OCI-LY1 (cell line): ENCODE results near the gene CARD11.

Experiments
- H2AFZ ChIP-seq: fragments of 200-600 bp; sonication (generic), shearing (Covaris generic); 2 replicates; pipeline ENCODE4 v1.6.0; 2014; ENCODE audit warnings: antibody characterized with exemption, mild to moderate bottlenecking, low read length
- H3F3A ChIP-seq: fragments of 200-600 bp; sonication (generic), shearing (Covaris generic); 2 replicates; pipeline ENCODE4 v1.6.0; 2014; ENCODE audit warnings: mild to moderate bottlenecking, antibody characterized with exemption, low read length, moderate library complexity; ENCODE audit not compliant: insufficient read depth
- H3K27ac ChIP-seq: fragments of 200-600 bp; sonication (generic); 2 replicates; pipeline ENCODE4 v1.5.1; 2014; ENCODE audit warnings: low read length, mixed run types, mild to moderate bottlenecking, low read depth; ENCODE audit not compliant: poor library complexity, severe bottlenecking
- H3K27me3 ChIP-seq: fragments of 200-600 bp; sonication (generic); 2 replicates; pipeline ENCODE4 v1.6.0; 2014; ENCODE audit warnings: antibody characterized with exemption, mild to moderate bottlenecking, low read length, moderate library complexity; ENCODE audit not compliant: insufficient read depth
- H3K36me3 ChIP-seq: fragments of 200-600 bp; sonication (generic); 2 replicates; pipeline ENCODE4 v1.6.1; 2014; ENCODE audit warnings: mild to moderate bottlenecking, antibody characterized with exemption, low read length, moderate library complexity, mixed read lengths; ENCODE audit not compliant: insufficient read depth
- H3K4me1 ChIP-seq: fragments of 200-600 bp; sonication (generic); 2 replicates; pipeline ENCODE4 v1.5.1; 2014; ENCODE audit warnings: mild to moderate bottlenecking, low read length, moderate library complexity; ENCODE audit not compliant: insufficient read depth, severe bottlenecking
- H3K4me2 ChIP-seq: fragments of 200-600 bp; sonication (generic), shearing (Covaris generic); 2 replicates; pipeline ENCODE4 v1.6.1; 2014; ENCODE audit warnings: low read length
- H3K4me3 ChIP-seq: fragments of 200-600 bp; sonication (generic); 2 replicates; pipeline ENCODE4 v1.5.1; 2014; ENCODE audit warnings: low read length, low read depth, mild to moderate bottlenecking, mixed read lengths; ENCODE audit not compliant: poor library complexity, severe bottlenecking
- H3K79me2 ChIP-seq: fragments of 200-600 bp; shearing (Covaris generic); 2 replicates; pipeline ENCODE4 v1.6.1; 2016; ENCODE audit warnings: mixed run types, low read length, mixed read lengths; ENCODE audit not compliant: insufficient read depth
- H3K9ac ChIP-seq: fragments of 200-600 bp; sonication (generic), shearing (Covaris generic); 2 replicates; pipeline ENCODE4 v1.6.1; 2014; ENCODE audit warnings: mild to moderate bottlenecking, low read length, mixed read lengths
- H3K9me2 ChIP-seq: fragments of 200-600 bp; sonication (generic), shearing (Covaris generic); 2 replicates; pipeline ENCODE4 v1.6.1; 2014; ENCODE audit warnings: low read depth, mild to moderate bottlenecking, low read length, mixed read lengths
- H3K9me3 ChIP-seq: fragments of 200-600 bp; shearing (Covaris generic); 2 replicates; pipeline ENCODE4 v1.6.1; 2014; ENCODE audit warnings: low read length, mixed read lengths
- H4K20me1 ChIP-seq: fragments of 200-600 bp; sonication (generic), shearing (Covaris generic); 2 replicates; pipeline ENCODE4 v1.6.0; 2016; ENCODE audit warnings: mild to moderate bottlenecking, low read length; ENCODE audit not compliant: insufficient read depth
- EZH2 ChIP-seq: fragments of 200-600 bp; sonication (generic), shearing (Covaris generic); IDR thresholded peaks from 2 replicates; pipeline ENCODE4 v1.8.0; 2017; ENCODE audit warnings: borderline replicate concordance, mixed run types, mild to moderate bottlenecking, antibody characterized with exemption, low read length, moderate library complexity, mixed read lengths
- TF ChIP-seq, protein P1 (sequence below): fragments of 200-600 bp; sonication (generic), shearing (Covaris generic); IDR thresholded peaks from 2 replicates; pipeline ENCODE4 v1.5.1; 2017; ENCODE audit warnings: mild to moderate bottlenecking, antibody characterized with exemption, low read length, moderate library complexity, mixed read lengths

Gene CARD11

DNA sequence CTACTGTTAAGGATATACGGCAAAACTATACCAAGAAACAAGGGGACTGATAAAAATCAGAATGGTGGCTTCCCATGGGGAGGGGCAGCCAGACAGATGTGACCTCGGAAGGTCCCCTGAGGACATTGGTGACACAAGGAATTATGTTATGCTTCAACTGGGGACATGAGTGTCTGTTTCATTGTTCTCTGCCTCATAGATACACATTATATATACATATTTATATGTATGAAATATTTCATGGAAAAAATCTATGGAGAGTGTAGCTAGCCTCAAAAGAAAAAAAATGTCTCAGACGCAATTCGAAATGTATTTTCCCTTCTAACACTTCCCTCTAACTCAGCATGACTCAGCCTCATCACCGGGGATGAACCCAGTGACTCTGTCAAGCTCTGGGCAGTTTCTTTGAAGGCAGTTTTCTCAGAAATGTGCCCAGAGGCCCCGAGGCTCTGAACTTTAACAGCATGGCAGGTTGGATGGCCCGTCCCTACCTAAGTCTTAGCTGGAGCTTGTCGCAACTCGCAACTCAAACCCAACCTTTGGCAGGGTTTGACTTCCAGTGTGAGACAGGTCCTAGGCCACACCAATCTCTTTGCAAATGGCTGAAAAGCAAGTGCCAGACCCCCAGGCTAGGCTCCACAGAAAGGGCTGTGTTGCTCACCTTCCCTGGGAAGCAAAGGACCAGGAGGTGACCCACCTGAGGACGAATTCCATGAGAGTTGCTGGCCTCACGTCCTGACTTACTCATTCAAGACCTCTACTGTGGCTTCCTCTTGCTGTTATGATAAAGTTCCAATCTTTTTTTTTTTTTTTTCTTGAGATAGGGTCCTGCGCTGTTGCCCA is 86.9 kb downstream of the CARD11 start:
- Histone ChIP-seq H3K4me1 (peaks cover 7% of the 10 kb centered on the region), H3K27me3 (no peaks in the 10 kb centered on the region), H3K4me3 (no peak overlapping the region), H3K79me2 (no peaks in the 10 kb centered on the region), H3K36me3 (peaks cover 42% of the 10 kb centered on the region), H3K9me2 (no peaks in the 10 kb centered on the region), H2AFZ (no peak overlapping the region), H3F3A (no peaks in the 10 kb centered on the region), H3K4me2 (no peak overlapping the region), H3K27ac (no peak overlapping the region), H3K9ac (no peak overlapping the region), H4K20me1 (no peaks in the 10 kb centered on the region), H3K9me3 (no peaks in the 10 kb centered on the region)
- TF ChIP-seq, protein P1, sequence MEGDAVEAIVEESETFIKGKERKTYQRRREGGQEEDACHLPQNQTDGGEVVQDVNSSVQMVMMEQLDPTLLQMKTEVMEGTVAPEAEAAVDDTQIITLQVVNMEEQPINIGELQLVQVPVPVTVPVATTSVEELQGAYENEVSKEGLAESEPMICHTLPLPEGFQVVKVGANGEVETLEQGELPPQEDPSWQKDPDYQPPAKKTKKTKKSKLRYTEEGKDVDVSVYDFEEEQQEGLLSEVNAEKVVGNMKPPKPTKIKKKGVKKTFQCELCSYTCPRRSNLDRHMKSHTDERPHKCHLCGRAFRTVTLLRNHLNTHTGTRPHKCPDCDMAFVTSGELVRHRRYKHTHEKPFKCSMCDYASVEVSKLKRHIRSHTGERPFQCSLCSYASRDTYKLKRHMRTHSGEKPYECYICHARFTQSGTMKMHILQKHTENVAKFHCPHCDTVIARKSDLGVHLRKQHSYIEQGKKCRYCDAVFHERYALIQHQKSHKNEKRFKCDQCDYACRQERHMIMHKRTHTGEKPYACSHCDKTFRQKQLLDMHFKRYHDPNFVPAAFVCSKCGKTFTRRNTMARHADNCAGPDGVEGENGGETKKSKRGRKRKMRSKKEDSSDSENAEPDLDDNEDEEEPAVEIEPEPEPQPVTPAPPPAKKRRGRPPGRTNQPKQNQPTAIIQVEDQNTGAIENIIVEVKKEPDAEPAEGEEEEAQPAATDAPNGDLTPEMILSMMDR = no peak
- no peak for TF ChIP-seq EZH2

DNA sequence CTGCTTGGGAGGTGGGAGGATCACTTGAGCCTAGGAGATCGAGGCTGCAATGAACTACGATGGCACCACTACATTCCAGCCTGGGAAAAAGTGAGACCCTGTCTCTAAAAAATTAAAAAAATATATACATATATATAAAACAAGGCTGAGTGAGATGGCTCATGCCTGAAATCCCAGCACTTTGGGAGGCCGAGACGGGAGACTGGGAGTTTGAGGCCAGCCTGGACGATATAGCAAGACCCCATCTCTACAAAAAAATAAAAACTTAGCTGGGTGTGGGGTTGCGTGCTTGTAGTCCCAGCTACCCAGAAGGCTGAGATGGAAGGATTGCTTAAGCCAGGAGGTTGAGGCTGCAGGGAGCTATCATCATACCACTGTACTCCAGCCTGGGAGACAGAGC is 87.6 kb downstream of the CARD11 start:
- Histone ChIP-seq H3K79me2 (no peaks in the 10 kb centered on the region), H3K4me1 (peaks cover 7% of the 10 kb centered on the region), H3K27ac (no peak overlapping the region), H4K20me1 (no peaks in the 10 kb centered on the region), H3K36me3 (peaks cover 42% of the 10 kb centered on the region), H3K9me2 (no peaks in the 10 kb centered on the region), H3K9me3 (peaks cover 1% of the 10 kb centered on the region), H2AFZ (no peak overlapping the region), H3K27me3 (no peaks in the 10 kb centered on the region), H3K9ac (no peak overlapping the region), H3K4me3 (no peak overlapping the region), H3K4me2 (no peak overlapping the region), H3F3A (no peaks in the 10 kb centered on the region)
- TF ChIP-seq EZH2 = no peak
- TF ChIP-seq, protein P1 = no peak

DNA sequence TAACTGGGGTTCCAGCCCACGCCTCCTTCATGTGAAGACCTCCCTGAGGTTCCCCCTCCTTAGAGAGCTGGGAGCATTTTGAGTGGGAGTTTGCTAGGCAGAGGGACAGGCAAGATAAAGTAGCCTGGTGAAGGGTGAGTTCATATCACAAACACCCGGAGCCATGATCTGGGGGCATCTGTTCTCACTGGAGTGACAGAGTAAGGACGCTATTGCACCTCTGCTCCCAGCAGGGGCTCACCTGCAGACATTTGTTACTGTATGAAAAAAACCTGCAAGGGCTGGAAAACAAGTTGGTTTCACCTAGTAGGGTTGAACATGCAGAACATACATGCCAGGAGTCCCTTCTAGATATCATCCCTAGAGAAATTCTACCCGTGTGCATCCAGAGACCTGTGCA is 88.4 kb downstream of the CARD11 start:
- Histone ChIP-seq H3K4me1 (peaks cover 7% of the 10 kb centered on the region), H3K27ac (no peak overlapping the region), H3K4me2 (no peak overlapping the region), H3F3A (no peaks in the 10 kb centered on the region), H4K20me1 (no peaks in the 10 kb centered on the region), H3K36me3 (peaks cover 44% of the 10 kb centered on the region), H3K27me3 (no peaks in the 10 kb centered on the region), H3K9me2 (no peaks in the 10 kb centered on the region), H3K9ac (no peak overlapping the region), H3K79me2 (no peaks in the 10 kb centered on the region), H3K9me3 (peaks cover 8% of the 10 kb centered on the region), H3K4me3 (no peak overlapping the region), H2AFZ (no peak overlapping the region)
- no peak for TF ChIP-seq EZH2
- TF ChIP-seq, protein P1 = no peak
